Body of pancreas (tissue), 4 donors: ENCODE data around the gene TENM4.

Source experiments
- CTCF ChIP-seq, 7 experiments: fragments of 450-650 bp in 4 of 7; fragments of 200-600 bp in 3 of 7; sonication (generic) in 3 of 7; IDR thresholded peaks; one replicate each; pipeline ENCODE4 v1.5.1; 2016 to 2019; ENCODE audit warnings: antibody characterized with exemption in 7 of 7
- POLR2A ChIP-seq, 3 donors: fragments of 450-650 bp; IDR thresholded peaks; one replicate each; pipeline ENCODE4 v1.6.1; 2016; ENCODE audit warnings: antibody characterized with exemption in 3 of 3, mild to moderate bottlenecking in 2 of 3

- TF ChIP-seq CTCF (IDR thresholded peaks at IDR 0.05) (no peak), POLR2A (IDR thresholded peaks at IDR 0.05) (no peak)
These were observed 91.7 kb downstream of the TENM4 start for GRCh38 chr11:79348976-79349682.
